Adrenal gland (tissue), 12 donors: ENCODE measurements around the gene CCKAR. TPM values are rescaled to one million over a fixed set of nuclear protein-coding genes. Genes with fewer than 3 reads are reported as not detected.

Source experiments
- DNase-seq, 7 donors: peaks; one replicate each; pipeline ENCODE4 v3.0.0-alpha.2; 2019 to 2020
- H3K27ac ChIP-seq, 5 donors: fragments of 200-600 bp; sonication (generic) in 4 of 5; 1 replicate in 3 of 5; 2 replicates in 2 of 5; pipeline versions ENCODE4 v1.5.1 to v1.8.0; 2016 to 2020; ENCODE audit warnings: mild to moderate bottlenecking in 1 of 5
- H3K27me3 ChIP-seq: fragments of 200-600 bp; 2 replicates; pipeline ENCODE4 v1.8.0; 2021
- H3K36me3 ChIP-seq, 2 donors: fragments of 200-600 bp; replicated peaks in 1 of 2; 1 replicate in 1 of 2; 2 replicates in 1 of 2; pipeline versions ENCODE4 v1.5.1 to v1.8.0; 2018 to 2022
- H3K4me1 ChIP-seq, 2 donors: fragments of 200-600 bp; replicated peaks in 1 of 2; 1 replicate in 1 of 2; 2 replicates in 1 of 2; pipeline versions ENCODE4 v1.5.1 to v1.8.0; 2018 to 2021
- H3K4me3 ChIP-seq, 4 donors: fragments of 200-600 bp; sonication (generic) in 3 of 4; one replicate each; pipeline ENCODE4 v1.5.1; 2016 to 2018
- H3K9me3 ChIP-seq, 3 donors: fragments of 200-600 bp; sonication (generic) in 1 of 3; replicated peaks in 1 of 3; 1 replicate in 2 of 3; 2 replicates in 1 of 3; pipeline versions ENCODE4 v1.5.1 to v1.8.0; 2016 to 2021
- POLR2A ChIP-seq, 2 donors: fragments of 450-650 bp; IDR thresholded peaks; one replicate each; pipeline ENCODE4 v1.6.1; 2017; ENCODE audit warnings: antibody characterized with exemption in 2 of 2, mild to moderate bottlenecking in 2 of 2, moderate library complexity in 1 of 2
- WGBS, 4 donors: extraction: QIAGEN DNeasy Blood & Tissue Kit in 2 of 4; methylation state at CpG; one replicate each; pipeline versions ENCODE4 v1.1.5 to v1.1.7; 2013 to 2017; 5-methylcytosine and 5-hydroxymethylcytosine counted together
- intact Hi-C, 2 donors: fragments of 100-400 bp; cut with DNase I; formaldehyde crosslinking; loops; one replicate each; pipeline versions ENCODE4 v1.14.1 to v1.15.0; 2022 to 2023
- polyA plus RNA-seq, 3 donors: library from polyadenylated mRNA; stranded (reverse); fragments of 200-250 nt in 2 of 3; fragments of 350-450 nt in 1 of 3; fragmentation: Illumina TruSeq in 1 of 3; extraction: RNeasy Lipid Tissue Mini Kit (QIAGEN cat#74804) in 1 of 3; gene quantifications; one replicate each; pipeline ENCODE4 v1.2.3, GENCODE V29; 2013 to 2014
- total RNA-seq, 9 donors: library from RNA; depleted of rRNA in 4 of 9; stranded (reverse); fragments of >200 nt in 4 of 9; fragments of 120-200 nt in 1 of 9; fragmentation: NEBNext Ultra II Directional in 1 of 9; extraction: Animal tissue kit (Norgen Biotek cat#: 25700) in 1 of 9; gene quantifications; one replicate each; pipeline versions ENCODE4 v1.1.0 to v1.2.4, GENCODE V29; 2013 to 2023
- TF ChIP-seq, protein P1 (sequence below), 6 experiments: fragments of 450-650 bp in 4 of 6; fragments of 200-600 bp in 2 of 6; sonication (generic) in 1 of 6; IDR thresholded peaks; 1 replicate in 5 of 6; 2 replicates in 1 of 6; pipeline versions ENCODE4 v1.5.1 to v1.8.0; 2016 to 2021; ENCODE audit warnings: antibody characterized with exemption in 6 of 6, mild to moderate bottlenecking in 2 of 6, moderate library complexity in 1 of 6
- donor health status: healthy with polysubstance abuse.
- donor health status: Bipolar disorder and iron deficiency.
- donor health status: DM: yes; HTN: yes; CAD: no.
- donor health status: DM: no; HTN: no; CAD: no.
- donor health status: DM: no; HTN: no; CAD: no.
- donor health status: DM: yes; HTN: yes; CAD: no.

The CCKAR gene
- total and polyA plus RNA-seq, 12 donors: 0.11 to 0.61 TPM; not detected in 10

DNA sequence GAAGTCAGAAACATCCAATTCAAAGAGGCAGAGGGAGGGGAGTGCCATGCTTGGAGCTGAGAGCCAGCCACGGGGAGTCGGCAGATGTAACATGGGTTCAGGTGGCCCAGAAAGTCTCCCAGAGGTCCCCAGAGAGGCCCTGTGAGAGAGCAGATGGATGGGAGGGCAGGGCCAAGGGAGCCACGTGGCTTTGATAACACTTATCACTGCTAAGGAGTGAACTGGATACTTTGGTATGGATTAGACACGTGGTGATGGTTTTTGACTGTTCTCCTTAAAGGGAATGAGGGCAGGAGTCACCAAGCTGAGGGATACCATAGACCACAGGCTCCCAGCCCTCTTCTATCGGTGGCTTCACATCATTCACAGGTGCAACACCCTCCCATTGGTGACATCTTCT is 13.7 kb downstream of the CCKAR start:
- WGBS, 4 donors: 63 to 79% (median 71%) methylated on average over 5 of the region's 5 CpGs
- no peak for DNase-seq
- intact Hi-C loops: no loop called here

DNA sequence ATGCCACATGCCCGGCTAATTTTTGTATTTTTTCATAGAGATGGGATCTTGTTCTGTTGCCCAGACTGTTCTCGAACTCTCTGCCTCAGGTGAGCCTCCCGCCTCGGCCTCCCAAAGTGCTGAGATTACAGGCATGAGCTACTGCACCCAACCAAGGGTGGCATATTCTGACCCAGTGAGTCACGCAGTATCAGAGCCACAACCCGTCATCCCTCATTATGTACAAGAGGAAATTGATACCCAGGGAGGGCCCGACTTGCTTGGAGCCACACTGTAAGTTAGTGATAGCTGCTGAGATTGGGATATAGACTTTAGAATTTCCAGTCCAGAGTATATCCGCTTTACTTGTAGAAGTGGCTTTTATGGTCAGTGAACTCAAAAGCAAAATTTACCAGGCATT is 14.6 kb downstream of the CCKAR start:
- no peak for DNase-seq
- 65 to 89% (median 80%) methylated on average over 8 of the region's 8 CpGs for WGBS, 4 donors
- intact Hi-C loops: no loop called here
- no peaks in the 10 kb centered on the region for H3K27me3 ChIP-seq
- no peak overlapping the region for H3K27ac ChIP-seq
- H3K9me3 ChIP-seq: no peaks in the 10 kb centered on the region
- TF ChIP-seq, protein P1, sequence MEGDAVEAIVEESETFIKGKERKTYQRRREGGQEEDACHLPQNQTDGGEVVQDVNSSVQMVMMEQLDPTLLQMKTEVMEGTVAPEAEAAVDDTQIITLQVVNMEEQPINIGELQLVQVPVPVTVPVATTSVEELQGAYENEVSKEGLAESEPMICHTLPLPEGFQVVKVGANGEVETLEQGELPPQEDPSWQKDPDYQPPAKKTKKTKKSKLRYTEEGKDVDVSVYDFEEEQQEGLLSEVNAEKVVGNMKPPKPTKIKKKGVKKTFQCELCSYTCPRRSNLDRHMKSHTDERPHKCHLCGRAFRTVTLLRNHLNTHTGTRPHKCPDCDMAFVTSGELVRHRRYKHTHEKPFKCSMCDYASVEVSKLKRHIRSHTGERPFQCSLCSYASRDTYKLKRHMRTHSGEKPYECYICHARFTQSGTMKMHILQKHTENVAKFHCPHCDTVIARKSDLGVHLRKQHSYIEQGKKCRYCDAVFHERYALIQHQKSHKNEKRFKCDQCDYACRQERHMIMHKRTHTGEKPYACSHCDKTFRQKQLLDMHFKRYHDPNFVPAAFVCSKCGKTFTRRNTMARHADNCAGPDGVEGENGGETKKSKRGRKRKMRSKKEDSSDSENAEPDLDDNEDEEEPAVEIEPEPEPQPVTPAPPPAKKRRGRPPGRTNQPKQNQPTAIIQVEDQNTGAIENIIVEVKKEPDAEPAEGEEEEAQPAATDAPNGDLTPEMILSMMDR (IDR thresholded peaks at IDR 0.05): no peak
- no peaks in the 10 kb centered on the region for H3K4me1 ChIP-seq
- H3K36me3 ChIP-seq: no peaks in the 10 kb centered on the region
- no peak overlapping the region for H3K4me3 ChIP-seq

More for the DNA sequence above, 13.7 kb downstream of the CCKAR start:
- H3K9me3 ChIP-seq: no peaks in the 10 kb centered on the region
- no peak overlapping the region for H3K4me3 ChIP-seq
- no peaks in the 10 kb centered on the region for H3K4me1 ChIP-seq
- no peaks in the 10 kb centered on the region for H3K27me3 ChIP-seq
- TF ChIP-seq POLR2A (IDR thresholded peaks at IDR 0.05): no peak
- TF ChIP-seq, protein P1 (IDR thresholded peaks at IDR 0.05): no peak
- no peak overlapping the region for H3K27ac ChIP-seq
- no peaks in the 10 kb centered on the region for H3K36me3 ChIP-seq

DNA sequence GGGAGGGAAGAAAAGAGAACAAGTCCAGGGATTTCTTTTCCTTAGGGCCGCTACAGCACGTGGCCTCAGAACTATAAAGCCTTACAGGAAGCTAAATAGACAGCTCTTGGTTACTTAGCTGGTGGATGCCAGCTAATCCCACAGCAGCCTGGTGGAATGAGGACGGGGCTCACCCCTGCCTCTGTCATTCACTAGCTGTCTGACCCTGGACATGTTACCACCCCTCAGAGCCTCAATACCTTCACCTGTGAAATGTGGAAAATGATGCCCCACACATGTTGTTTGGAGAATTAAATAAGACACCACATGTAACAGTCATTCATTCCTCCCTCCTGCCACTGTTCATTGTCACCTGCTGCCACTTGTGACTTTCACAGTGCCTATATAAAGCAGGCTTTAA is 15.7 kb downstream of the CCKAR start:
- H3K27ac ChIP-seq: no peak overlapping the region
- no peak for DNase-seq
- H3K9me3 ChIP-seq: no peaks in the 10 kb centered on the region
- 51 to 100% (median 67%) methylated on average over 2 to 3 of the region's 3 CpGs for WGBS, 4 donors
- H3K4me1 ChIP-seq: no peaks in the 10 kb centered on the region
- intact Hi-C loops: no loop called here
- no peaks in the 10 kb centered on the region for H3K36me3 ChIP-seq
- no peak overlapping the region for H3K4me3 ChIP-seq
- H3K27me3 ChIP-seq: no peaks in the 10 kb centered on the region
- TF ChIP-seq, protein P1 (IDR thresholded peaks at IDR 0.05): no peak
- TF ChIP-seq POLR2A (IDR thresholded peaks at IDR 0.05): no peak

DNA sequence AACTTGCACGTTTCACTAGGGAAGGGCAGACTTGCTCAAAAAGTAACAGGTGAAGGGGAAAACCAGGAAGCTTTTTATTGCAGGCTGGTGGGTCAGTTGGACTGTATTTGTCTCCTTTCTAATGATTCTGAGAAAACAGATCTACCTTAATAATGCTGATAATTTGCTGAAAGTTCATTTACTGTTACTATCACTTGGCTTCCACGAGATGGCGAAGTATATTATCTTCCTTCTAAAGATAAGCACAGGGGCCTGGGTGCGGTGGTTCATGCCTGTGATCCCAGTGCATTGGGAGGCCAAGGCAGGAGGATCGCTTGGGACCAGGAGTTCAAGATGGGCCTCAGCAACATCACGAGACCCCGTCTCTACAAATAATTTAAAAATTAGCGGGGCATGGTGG is 16.4 kb downstream of the CCKAR start:
- H3K4me3 ChIP-seq: no peak overlapping the region
- intact Hi-C loops: no loop called here
- TF ChIP-seq, protein P1 (IDR thresholded peaks at IDR 0.05): no peak
- no peak for TF ChIP-seq POLR2A (IDR thresholded peaks at IDR 0.05)
- H3K4me1 ChIP-seq: no peaks in the 10 kb centered on the region
- no peak for DNase-seq
- H3K9me3 ChIP-seq: no peaks in the 10 kb centered on the region
- 77 to 91% (median 88%) methylated on average over 7 to 8 of the region's 8 CpGs for WGBS, 4 donors
- no peaks in the 10 kb centered on the region for H3K36me3 ChIP-seq
- no peaks in the 10 kb centered on the region for H3K27me3 ChIP-seq
- no peak overlapping the region for H3K27ac ChIP-seq
